ENCODE measurements around the gene PSMA1.

Gene PSMA1

GRCh38 chr11:14529321-14529720 lies 9.1 kb upstream of the PSMA1 start:
- no peak for FAIRE-seq

- FAIRE-seq = no peak
These were observed 2.6 kb upstream of the PSMA1 start for GRCh38 chr11:14522801-14523200.

- FAIRE-seq = no peak
These were observed 2.1 kb upstream of the PSMA1 start for GRCh38 chr11:14522245-14522644.

- FAIRE-seq = no peak
These were observed 563 bp upstream of the PSMA1 start for GRCh38 chr11:14520747-14521151.

- no peak for FAIRE-seq
These were observed 629 bp downstream of the PSMA1 start for GRCh38 chr11:14519597-14519916.

GRCh38 chr11:14518820-14519219 lies 1.4 kb downstream of the PSMA1 start:
- no peak for FAIRE-seq

- FAIRE-seq = no peak
These were observed 6.4 kb downstream of the PSMA1 start for GRCh38 chr11:14513800-14514199.

- no peak for FAIRE-seq
These were observed 13.7 kb downstream of the PSMA1 start for GRCh38 chr11:14506532-14506931.

GRCh38 chr11:14503023-14503422 lies 17.2 kb downstream of the PSMA1 start:
- no peak for FAIRE-seq

GRCh38 chr11:14502039-14502438 lies 18.1 kb downstream of the PSMA1 start:
- no peak for FAIRE-seq

GRCh38 chr11:14500181-14500651 lies 20.0 kb downstream of the PSMA1 start:
- FAIRE-seq = no peak

GRCh38 chr11:14499560-14500180 lies 20.5 kb downstream of the PSMA1 start, which contains the start of gene COPB1:
TSS of gene COPB1 (minus strand) at chr11:14499811. CDS start at chr11:14498928, 883 bp downstream.
- no peak for FAIRE-seq

GRCh38 chr11:14499178-14499559 lies 21.0 kb downstream of the PSMA1 start:
- FAIRE-seq = no peak

GRCh38 chr11:14480716-14481115 lies 39.5 kb downstream of the PSMA1 start:
- no peak for FAIRE-seq

GRCh38 chr11:14471127-14471526 lies 49.1 kb downstream of the PSMA1 start:
- no peak for FAIRE-seq

- FAIRE-seq = no peak
These were observed 56.6 kb downstream of the PSMA1 start for GRCh38 chr11:14463623-14464022.

GRCh38 chr11:14460147-14460546 lies 60.0 kb downstream of the PSMA1 start:
- FAIRE-seq = no peak

GRCh38 chr11:14458377-14458776 lies 61.8 kb downstream of the PSMA1 start:
- FAIRE-seq = no peak

GRCh38 chr11:14455648-14456430 lies 64.3 kb downstream of the PSMA1 start:
- no peak for FAIRE-seq
